Eye (tissue), 1 donor: ENCODE data around the gene UACA.
"Not testable (repeated sequence)": the region's sequence is repeated elsewhere in the genome, so short reads cannot be mapped to it uniquely, and the experiment has no call there.

Source experiments
- DNase-seq: peaks from one replicate; pipeline ENCODE4 v3.0.0-alpha.2; 2015

Gene UACA

DNA sequence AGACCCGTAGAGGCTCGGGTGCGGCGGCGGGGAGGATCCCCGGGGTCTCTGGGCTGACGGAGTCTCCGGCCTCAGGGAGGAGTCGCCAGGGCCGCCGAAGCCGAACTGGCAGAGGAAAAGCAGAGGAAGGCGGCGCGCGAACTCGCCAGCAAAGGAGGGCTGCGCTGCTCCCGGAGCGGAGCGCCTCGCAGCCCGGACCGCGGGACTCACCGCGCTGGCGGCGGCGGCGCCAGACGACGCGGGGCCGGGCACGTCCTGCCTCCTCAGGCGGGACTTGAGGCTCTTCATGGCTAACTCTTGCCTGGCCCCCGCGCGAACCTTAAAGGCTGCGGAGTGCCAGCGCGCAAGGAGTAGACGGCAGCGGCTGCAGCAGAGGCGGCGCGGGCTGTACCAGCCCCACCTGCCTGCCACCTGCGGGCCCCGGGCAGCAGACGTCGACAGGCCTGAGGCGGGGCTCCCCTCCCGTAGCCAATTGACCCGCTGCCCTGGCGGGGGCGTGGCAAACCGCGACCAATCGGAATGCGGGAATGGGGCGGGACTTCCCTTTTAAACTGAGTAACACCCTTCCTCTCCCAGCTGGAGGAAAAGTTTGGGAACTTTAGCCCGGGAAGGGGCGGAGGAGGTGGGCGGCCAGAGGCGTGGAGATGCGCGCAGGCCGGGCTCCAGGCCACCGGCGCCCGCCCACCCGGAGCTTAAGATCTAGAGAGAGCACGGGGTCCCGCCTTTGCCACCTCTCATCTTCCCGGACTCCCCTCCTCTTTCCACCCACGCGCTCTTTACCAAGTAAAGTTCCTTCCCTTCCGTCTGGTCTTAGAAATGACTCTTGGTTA lies at the start of gene UACA:
TSS of gene UACA (minus strand) at position 439 of the 830 bp plus-strand sequence. CDS start at position 288, 151 bp downstream.
- peak; percentile 99 for DNase-seq

DNA sequence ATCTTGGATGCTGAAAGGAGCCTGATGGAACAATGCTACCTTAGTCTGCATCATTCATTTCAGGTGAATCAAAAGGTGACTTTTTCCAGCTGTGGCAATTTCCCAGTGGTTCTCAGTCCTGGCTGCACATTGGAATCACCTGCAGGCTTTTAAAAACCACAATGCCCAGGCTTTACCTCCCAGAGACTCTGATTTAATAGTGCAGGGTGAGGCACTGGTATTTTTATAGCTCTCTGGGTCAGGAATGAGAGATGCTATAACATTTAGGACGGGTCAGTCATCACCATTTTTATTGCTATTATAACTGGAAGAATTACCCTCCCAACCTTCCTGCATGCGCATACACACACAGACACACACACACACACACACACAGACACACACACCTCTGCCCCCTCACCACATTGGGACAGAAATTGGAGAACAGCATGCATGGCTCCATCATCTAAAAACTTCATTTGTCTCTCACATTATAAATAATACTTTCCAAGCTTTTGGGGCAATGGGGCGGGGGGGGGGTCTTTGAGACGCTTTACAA lies 49.5 kb upstream of the UACA start:
- no peak for DNase-seq

DNA sequence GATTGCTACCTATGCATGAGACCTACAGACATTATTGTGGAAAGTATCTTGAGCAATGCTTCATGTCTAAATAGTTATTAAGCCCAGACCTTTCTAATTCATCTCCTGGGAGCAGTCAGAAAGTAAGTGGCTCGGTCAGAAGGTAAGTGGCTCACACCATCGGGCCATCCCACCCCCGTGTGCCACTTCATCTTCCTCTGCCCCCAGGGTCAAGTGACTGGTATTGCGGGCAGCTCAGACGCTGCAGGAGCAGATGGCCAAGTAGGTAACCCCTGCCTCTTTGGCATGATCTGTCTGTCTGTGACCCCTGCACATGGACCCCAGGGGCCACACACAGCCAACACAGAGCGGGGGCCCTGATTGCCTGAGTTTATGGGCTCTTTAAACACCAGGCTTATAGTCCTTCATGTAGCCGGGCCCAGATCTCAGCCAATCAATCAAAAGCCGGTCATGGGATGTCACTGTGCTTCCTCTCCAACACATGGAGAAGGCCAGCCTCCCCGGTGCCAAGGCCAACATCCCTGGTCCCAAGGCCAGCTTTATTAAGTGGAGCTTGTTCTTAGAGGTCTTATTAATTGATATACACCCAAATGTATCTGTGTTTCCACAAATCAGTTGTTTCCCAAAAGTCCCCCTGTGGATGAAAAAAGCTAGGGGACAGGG lies 47.7 kb upstream of the UACA start:
- DNase-seq: no peak

- no peak for DNase-seq
Measured at GRCh38 chr15:70806992-70807712, 43.8 kb upstream of the UACA start.

DNA sequence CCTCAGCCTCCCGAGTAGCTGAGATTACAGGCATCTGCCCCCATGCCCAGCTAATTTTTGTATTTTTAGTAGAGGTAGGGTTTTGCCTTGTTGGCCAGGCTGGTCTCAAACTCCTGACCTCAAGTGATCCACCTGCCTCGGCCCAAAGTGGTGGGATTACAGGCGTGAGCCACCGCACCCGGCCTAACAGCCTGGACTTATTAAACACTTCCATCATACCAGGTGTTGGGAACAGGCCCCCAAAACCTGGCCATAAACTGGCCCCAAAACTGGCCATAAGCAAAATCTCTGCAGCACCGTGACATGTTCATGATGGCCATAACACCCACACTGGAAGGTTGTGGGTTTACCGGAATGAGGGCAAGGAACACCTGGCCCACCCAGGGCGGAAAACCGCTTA lies 41.0 kb upstream of the UACA start:
- not testable (repeated sequence) for DNase-seq

DNA sequence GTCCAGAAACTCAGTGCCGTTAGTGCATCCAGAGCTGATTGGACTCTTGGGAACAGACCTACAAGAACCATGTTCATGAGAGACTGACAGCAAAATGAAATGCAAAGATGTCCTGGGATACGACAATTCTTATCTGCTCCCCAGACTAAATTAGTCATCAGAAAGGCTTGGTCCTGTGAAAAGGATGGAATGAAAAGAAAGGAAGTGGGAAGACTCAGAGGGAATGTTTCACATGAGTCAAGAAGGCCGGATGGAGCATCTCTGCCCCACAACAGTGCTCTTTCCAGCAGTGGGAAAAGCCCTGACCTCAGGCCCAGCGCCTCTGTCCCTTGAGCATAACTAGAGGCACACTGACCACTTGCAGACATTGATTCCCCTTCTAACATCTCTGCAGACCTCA lies 39.3 kb upstream of the UACA start:
- DNase-seq: no peak

DNA sequence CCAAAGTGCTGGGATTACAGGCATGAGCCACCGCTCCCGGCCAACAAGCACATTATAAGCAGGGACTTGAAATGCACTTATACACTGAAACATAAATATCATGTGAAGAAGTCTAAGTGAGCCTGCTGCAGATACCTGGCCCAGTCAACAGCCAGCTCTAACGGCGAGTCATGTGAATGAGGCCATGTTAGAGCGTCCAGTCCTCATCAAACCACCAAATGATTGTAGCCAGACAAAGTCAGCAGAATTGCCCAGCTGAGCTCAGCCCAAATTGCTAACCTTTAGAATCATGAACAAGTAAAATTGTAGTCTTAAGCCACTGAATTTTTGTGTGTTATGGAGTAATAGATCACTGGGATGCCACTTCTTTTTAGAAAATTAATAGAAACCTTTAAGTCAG lies 37.8 kb upstream of the UACA start:
- DNase-seq: no peak

GRCh38 chr15:70799667-70800450 lies 36.5 kb upstream of the UACA start:
- peak; percentile 64 for DNase-seq

DNA sequence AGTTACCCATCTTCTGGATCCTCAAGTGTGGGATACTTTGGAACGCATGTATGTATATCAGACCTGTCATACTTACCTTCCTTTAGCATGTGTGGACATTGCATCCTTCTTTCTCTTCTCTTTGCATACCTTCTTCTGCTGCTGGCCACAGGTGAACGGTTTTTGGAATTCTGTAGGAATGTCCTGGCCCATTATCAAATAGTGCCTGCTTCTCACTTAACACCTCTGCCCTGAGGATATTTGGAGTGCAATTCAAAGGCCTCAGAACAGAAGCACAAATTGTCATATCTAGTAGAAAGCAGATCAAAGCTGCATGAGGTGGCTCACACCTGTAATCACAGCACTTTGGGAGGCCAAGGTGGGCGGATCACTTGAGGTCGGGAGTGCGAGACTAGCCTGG lies 34.1 kb upstream of the UACA start:
- no peak for DNase-seq

DNA sequence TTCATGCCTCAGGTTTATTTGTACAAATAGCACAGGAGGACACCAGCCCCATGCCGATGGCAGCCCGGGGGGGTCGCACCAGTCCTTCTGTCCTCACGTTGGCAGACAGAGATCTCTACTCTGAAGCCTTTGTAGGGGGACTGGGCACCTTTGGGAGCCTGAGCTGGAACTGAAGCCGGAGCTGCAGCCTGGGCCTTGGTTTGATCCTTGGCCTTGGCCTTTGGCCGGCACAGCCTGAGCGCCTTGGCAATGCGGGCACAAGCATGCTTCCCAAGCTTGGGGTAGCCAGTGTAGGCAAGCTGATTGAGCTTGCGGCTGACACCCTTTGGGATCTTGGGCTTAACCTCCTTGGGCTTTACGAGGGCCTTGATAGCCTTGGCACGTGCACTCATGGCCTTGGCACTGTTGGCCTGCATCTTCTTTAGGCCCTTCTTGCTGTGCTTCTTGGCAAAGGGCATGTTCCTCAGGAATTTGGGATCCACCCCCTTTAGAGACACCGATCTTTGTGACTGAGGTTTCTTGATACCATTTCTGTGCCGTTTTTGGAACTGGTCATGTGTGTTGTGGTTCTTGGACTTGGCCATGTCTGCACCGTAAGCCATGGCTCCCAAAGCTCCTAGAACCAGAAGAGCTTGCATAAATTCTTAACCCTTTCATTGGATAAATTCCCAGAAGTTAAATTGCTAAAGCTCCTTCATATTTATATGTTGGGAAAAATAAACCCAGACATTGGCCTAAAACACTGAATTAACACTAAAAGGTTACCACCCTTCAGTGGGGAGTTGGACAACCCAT lies 33.4 kb upstream of the UACA start:
- DNase-seq: no peak

- DNase-seq: peak; percentile 44
Measured at GRCh38 chr15:70795311-70795665, 31.9 kb upstream of the UACA start.

GRCh38 chr15:70794596-70795310 lies 31.4 kb upstream of the UACA start:
- DNase-seq: peak; percentile 15

DNA sequence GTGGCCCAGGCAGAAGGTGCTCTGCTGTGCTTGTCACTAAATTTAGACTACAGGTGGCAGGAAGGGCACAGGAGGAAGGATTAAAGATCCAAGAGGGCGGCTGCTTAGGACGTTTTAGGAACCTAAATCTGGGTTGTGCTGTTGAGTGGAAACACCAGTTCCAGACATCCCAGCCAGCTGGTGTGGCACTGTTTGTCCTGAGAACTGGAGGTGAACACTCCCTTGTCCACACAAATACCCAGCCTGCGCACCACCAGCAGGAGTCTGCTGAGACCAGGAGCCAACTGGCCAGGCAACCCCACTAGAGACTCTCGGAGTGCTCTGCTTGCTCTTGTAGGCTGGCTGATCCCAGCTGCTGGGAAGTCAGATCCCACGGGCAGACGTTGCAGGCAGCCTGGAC lies 30.3 kb upstream of the UACA start:
- no peak for DNase-seq

GRCh38 chr15:70792171-70792573 lies 28.8 kb upstream of the UACA start:
- no peak for DNase-seq

DNA sequence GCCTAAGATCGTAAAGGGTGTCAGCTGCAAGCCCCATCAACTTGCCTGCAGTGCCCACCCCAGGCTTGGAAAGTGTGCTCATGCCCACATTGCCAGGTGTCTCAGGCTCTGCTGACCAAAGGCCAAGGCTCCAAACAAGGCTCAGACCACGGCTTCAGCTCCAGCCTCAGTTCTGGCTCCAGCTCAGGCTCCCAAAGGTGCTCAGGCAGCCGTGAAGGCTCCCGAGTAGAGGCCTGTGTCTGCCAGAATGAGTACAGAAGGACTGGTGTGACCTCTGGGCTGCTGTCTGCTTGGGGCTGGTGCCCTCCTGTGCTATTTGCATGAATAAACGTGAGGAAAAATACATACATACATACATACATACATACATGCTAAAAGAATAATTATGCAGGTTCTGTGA lies 27.9 kb upstream of the UACA start:
- no peak for DNase-seq

DNA sequence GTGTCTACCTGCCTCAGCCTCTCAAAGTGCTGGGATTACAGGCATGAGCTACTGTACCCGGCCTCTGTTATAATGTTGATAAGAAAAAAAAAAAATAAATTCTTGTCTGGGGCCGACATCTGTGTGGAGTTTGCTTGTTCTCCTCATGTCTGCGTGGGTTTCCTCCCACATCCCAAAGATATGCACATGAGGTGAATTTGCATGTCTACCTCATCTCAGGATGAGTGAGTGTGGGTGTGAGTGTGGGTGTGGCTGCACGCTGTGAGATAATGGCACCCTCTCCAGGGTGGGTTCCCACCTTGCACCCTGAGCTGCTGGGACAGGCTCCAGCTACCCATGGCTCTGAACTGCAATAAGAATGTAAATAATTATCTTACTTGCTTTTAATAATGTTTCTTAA lies 25.9 kb upstream of the UACA start:
- DNase-seq: no peak

- peak; percentile 26 for DNase-seq
Measured at GRCh38 chr15:70788114-70789049, 25.0 kb upstream of the UACA start.

GRCh38 chr15:70786996-70787395 lies 23.6 kb upstream of the UACA start:
- no peak for DNase-seq

DNA sequence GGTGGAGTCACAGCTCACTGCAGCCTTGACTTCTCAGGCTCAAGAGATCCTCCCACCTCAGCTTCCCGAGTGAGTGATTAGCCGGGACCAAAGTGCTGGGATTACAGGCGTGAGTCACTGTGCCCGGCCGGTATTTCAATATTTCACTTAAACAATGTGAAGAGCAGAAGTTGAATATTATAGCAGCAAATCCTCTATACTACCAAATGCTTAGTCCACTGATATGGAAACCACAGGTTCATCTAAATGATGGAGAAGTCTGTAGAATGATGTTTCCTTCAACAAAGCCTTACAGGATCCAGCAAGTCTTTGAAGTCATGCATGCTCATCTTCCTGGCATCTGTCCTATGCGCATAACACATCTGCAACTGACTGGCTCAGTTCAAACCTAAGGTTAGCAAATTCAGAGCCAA lies 20.3 kb upstream of the UACA start:
- no peak for DNase-seq

GRCh38 chr15:70783041-70783440 lies 19.7 kb upstream of the UACA start:
- no peak for DNase-seq
